Measurements from ENCODE around the gene RPA3.
A peak's percentile ranks its signal among the peaks of the same experiment; 100 is the strongest.

RPA3 gene

GRCh38 chr7:7732621-7733281 is 14.3 kb upstream of the RPA3 start:
- no peak for DNase-seq (ENCODE audit: low spot score)
- no peak for TF ChIP-seq CTCF (IDR thresholded peaks at IDR 0.05; ENCODE audit: extremely low read depth, missing control alignments)

DNA sequence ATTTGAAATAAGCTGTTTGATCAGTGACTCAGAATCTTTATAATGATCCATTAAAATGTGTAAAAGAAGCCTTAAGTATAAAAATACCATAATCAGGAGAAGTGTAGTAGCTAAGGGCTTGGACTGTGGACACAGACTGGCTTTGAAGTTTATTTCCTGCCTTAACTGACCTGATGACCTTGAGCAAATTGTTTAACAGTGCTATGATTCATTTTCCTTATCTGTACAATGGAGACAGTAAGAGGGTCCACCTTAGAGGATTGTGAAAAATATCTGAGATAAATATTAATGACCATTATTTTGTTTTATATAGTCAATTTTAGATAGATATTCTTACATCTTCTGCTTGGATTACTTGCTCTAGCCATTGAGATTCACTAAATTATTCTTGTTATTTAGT is 13.3 kb upstream of the RPA3 start:
- no peak for TF ChIP-seq CTCF (IDR thresholded peaks at IDR 0.05; ENCODE audit: extremely low read depth, missing control alignments)
- no peak for DNase-seq (ENCODE audit: low spot score)

DNA sequence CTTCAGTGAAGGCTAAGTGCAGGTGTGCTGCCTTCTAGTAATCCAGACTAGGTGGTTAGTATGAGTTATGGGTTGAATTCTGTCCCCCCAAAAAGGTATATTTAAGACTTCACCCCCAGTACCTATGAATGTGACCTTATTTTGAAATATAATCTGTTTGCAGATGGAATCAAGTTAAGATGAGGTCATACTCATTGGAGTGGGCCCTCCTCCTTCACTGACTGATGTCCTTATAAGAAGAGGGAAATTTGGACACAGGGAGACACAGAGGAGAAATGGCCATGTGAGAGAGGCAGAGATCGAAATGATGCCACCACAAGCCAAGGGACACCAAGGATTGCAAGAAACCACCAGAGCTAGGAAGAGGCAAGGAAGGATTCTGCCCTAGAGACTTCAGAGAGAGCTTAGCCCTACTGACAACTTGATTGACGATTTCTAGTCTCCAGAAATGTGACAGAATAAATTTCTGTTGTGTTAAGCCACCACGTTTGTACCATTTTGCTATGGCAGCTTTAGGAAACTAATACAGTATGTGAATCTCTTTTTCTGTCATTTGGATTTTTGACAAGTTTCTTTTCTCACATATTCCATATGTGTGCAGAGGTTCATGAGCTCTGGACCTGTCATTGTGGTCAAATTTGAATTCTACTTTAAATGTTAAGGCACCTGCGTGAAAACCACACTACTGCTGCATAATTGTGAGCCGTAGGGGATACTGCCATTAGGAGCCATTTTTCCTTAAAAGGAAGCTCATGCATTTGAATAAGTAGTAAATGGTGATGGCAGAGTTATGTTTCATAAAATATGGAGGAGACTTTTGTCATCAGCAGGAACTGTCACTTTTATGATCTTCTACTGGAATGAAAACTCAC is 2.6 kb upstream of the RPA3 start:
- no peak for TF ChIP-seq CTCF (IDR thresholded peaks at IDR 0.05; ENCODE audit: extremely low read depth, missing control alignments)
- DNase-seq (ENCODE audit: low spot score), result no peak

- no peak for DNase-seq (ENCODE audit: low spot score)
- no peak for TF ChIP-seq CTCF (IDR thresholded peaks at IDR 0.05; ENCODE audit: extremely low read depth, missing control alignments)
Observed at GRCh38 chr7:7720193-7720592, 1.8 kb upstream of the RPA3 start.

DNA sequence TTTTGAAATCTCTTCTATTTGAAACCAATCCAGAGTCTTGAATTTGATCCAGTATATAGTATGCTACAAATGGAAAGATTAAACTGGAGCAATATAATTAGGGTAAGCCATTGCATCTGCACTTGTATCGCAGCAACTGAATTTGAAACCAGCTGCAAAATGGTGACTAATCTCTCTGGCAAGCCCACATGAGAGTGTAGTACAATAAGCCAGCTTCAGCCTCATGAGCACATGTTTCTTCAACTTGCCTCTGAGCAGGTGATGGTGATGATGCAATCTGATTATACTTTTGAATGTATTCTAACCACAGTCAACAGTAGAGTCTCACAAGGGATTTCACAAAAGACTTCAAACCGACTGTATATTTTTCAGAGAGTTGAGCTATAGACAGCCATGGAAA is 829 bp upstream of the RPA3 start:
- peak; percentile 76 for DNase-seq (ENCODE audit: low spot score)
- TF ChIP-seq CTCF (IDR thresholded peaks at IDR 0.05; ENCODE audit: extremely low read depth, missing control alignments), result no peak

- no peak for DNase-seq (ENCODE audit: low spot score)
Observed at GRCh38 chr7:7713730-7714129, 4.7 kb downstream of the RPA3 start.

More at GRCh38 chr7:7713730-7714129, 4.7 kb downstream of the RPA3 start:
- TF ChIP-seq CTCF (IDR thresholded peaks at IDR 0.05; ENCODE audit: extremely low read depth, missing control alignments), result no peak

Data from GM20000 (cell line).